ENCODE measurements around the gene PLEKHA8. TPM values are rescaled to one million over a fixed set of nuclear protein-coding genes. Genes with fewer than 3 reads are reported as not detected.
A peak's percentile ranks its signal among the peaks of the same experiment; 100 is the strongest.

The PLEKHA8 gene
- total RNA-seq, 1 donor from 2014 or later, result 62.1 TPM

DNA sequence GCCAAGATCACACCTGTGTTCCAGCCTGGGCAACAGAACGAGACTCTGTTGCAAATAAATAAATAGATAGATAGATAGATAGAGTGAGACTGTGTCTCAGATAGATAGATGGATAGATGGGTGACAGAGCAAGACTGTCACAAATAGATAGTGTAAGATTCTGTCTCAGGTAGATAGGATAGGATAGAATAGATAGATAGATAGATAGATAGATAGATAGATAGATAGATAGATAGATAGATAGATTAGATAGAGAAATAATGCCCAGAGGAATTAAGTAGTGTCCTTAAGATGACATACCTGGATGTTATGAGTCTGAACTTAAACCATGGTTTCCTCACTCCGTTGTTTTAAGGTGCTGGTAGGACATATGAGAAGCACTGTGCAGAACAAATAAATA, 8.0 kb downstream of the PLEKHA8 start:
- Mint-ChIP-seq H3K4me1 (ENCODE audit: low read depth) (peaks cover 17% of the 10 kb centered on the region), H3K27ac (peak overlapping the region; percentile 49), H3K4me3 (ENCODE audit: low read depth) (no peak overlapping the region), H3K36me3 (ENCODE audit: insufficient read depth) (peaks cover 11% of the 10 kb centered on the region), H3K27me3 (no peaks in the 10 kb centered on the region), H3K9me3 (ENCODE audit: low read depth) (no peaks in the 10 kb centered on the region)
- TF ChIP-seq, protein P1, sequence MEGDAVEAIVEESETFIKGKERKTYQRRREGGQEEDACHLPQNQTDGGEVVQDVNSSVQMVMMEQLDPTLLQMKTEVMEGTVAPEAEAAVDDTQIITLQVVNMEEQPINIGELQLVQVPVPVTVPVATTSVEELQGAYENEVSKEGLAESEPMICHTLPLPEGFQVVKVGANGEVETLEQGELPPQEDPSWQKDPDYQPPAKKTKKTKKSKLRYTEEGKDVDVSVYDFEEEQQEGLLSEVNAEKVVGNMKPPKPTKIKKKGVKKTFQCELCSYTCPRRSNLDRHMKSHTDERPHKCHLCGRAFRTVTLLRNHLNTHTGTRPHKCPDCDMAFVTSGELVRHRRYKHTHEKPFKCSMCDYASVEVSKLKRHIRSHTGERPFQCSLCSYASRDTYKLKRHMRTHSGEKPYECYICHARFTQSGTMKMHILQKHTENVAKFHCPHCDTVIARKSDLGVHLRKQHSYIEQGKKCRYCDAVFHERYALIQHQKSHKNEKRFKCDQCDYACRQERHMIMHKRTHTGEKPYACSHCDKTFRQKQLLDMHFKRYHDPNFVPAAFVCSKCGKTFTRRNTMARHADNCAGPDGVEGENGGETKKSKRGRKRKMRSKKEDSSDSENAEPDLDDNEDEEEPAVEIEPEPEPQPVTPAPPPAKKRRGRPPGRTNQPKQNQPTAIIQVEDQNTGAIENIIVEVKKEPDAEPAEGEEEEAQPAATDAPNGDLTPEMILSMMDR (IDR thresholded peaks at IDR 0.05; ENCODE audit: unreplicated experiment), result no peak
- DNase-seq (ENCODE audit: low spot score, unreplicated experiment), result no peak

DNA sequence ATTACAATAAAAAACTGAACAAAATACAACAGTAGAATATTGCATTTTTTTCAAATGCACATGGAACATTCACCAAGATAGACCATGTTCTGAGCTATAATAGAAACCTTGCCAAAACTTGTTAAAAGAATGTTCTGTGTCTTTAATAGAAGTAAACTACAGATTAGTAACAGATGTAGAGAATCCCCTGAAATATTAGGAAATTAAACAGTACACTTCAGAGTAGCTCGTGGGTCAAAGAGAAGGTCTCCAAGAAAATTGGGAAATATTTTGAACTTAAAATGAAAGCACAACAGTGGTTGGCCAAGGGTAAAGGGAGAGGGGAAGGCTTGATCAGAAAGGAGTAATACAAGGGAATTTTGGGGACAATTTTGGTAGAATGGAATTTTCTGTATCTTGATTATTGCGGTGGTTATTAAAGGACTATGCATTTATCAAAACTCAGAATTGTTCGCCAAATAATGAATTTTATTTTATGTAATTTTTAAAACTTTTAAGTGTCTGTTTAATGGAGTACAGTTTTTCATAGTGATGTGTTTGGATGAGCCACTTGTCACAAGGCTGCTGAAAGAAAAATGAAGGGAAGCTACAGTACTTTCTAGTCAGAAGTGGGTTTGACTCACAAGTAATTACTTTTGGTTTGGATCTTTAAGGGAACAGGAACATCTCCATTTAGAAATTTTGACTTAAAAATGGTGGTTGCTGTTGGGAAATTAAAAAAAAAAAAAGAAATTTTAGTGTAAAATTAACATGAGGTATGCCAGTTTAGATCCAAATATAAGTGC, 10.2 kb downstream of the PLEKHA8 start:
- Mint-ChIP-seq H3K27me3 (no peaks in the 10 kb centered on the region), H3K4me1 (ENCODE audit: low read depth) (peaks cover 19% of the 10 kb centered on the region), H3K4me3 (ENCODE audit: low read depth) (no peak overlapping the region), H3K36me3 (ENCODE audit: insufficient read depth) (peaks cover 20% of the 10 kb centered on the region), H3K27ac (no peak overlapping the region), H3K9me3 (ENCODE audit: low read depth) (no peaks in the 10 kb centered on the region)
- DNase-seq (ENCODE audit: low spot score, unreplicated experiment), result no peak
- TF ChIP-seq, protein P1 (IDR thresholded peaks at IDR 0.05; ENCODE audit: unreplicated experiment), result no peak

GRCh38 chr7:30040938-30041337, 12.7 kb downstream of the PLEKHA8 start:
- no peaks in the 10 kb centered on the region for H3K27me3 Mint-ChIP-seq
- H3K27ac Mint-ChIP-seq, result peak overlapping the region; percentile 33
- no peaks in the 10 kb centered on the region for H3K9me3 Mint-ChIP-seq (ENCODE audit: low read depth)
- DNase-seq (ENCODE audit: low spot score, unreplicated experiment), result no peak
- TF ChIP-seq, protein P1 (IDR thresholded peaks at IDR 0.05; ENCODE audit: unreplicated experiment), result no peak
- H3K4me3 Mint-ChIP-seq (ENCODE audit: low read depth), result no peak overlapping the region
- H3K36me3 Mint-ChIP-seq (ENCODE audit: insufficient read depth), result peaks cover 18% of the 10 kb centered on the region
- H3K4me1 Mint-ChIP-seq (ENCODE audit: low read depth), result peaks cover 19% of the 10 kb centered on the region

GRCh38 chr7:30041526-30042269, 13.5 kb downstream of the PLEKHA8 start:
- no peak overlapping the region for H3K27ac Mint-ChIP-seq
- H3K9me3 Mint-ChIP-seq (ENCODE audit: low read depth), result no peaks in the 10 kb centered on the region
- peaks cover 18% of the 10 kb centered on the region for H3K4me1 Mint-ChIP-seq (ENCODE audit: low read depth)
- no peak overlapping the region for H3K4me3 Mint-ChIP-seq (ENCODE audit: low read depth)
- H3K27me3 Mint-ChIP-seq, result no peaks in the 10 kb centered on the region
- DNase-seq (ENCODE audit: low spot score, unreplicated experiment), result no peak
- TF ChIP-seq, protein P1 (IDR thresholded peaks at IDR 0.05; ENCODE audit: unreplicated experiment), result no peak
- peaks cover 17% of the 10 kb centered on the region for H3K36me3 Mint-ChIP-seq (ENCODE audit: insufficient read depth)

- DNase-seq (ENCODE audit: low spot score, unreplicated experiment), result no peak
- no peak overlapping the region for H3K4me3 Mint-ChIP-seq (ENCODE audit: low read depth)
- H3K27ac Mint-ChIP-seq, result no peak overlapping the region
- no peaks in the 10 kb centered on the region for H3K9me3 Mint-ChIP-seq (ENCODE audit: low read depth)
- TF ChIP-seq, protein P1 (IDR thresholded peaks at IDR 0.05; ENCODE audit: unreplicated experiment), result no peak
- H3K36me3 Mint-ChIP-seq (ENCODE audit: insufficient read depth), result peaks cover 25% of the 10 kb centered on the region
- H3K4me1 Mint-ChIP-seq (ENCODE audit: low read depth), result peaks cover 7% of the 10 kb centered on the region
- no peaks in the 10 kb centered on the region for H3K27me3 Mint-ChIP-seq
These were observed 18.0 kb downstream of the PLEKHA8 start for GRCh38 chr7:30046127-30046770.
